Measurements from ENCODE around the gene ENDOU.

ENDOU gene

DNA sequence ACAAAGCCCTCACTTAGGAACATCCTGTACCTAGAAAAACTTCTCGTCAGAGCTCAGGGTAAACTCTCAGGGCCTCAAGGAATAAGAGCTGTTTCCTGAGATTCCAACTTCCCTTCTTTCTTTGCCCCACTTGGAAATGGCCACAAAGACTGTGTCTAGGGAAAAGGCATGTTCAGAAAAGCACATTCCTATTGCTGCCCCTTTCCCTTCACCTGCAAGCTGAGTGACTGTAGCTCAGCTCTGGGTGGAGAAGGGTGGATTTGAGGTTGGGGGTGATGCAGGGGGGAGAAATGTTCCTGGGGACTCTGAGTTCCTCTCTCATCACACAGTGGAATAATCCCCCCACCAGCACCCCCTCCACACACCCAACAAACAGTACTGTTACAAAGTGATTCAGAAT lies 6.8 kb downstream of the ENDOU start:
- ChIA-PET CTCF (interaction anchor here (1.0 to 46.2 kb wide), 11 partner anchors 9 to 127 kb away, joined by 3 to 1524 read pairs (median 18); partner anchors contain the start of genes ENDOU, RAPGEF3 and SLC48A1), POLR2A (interaction anchor here (1.8 kb wide), 1 partner anchor 22 kb away, joined by 4 read pairs; no protein-coding TSS in a partner anchor)
- TF ChIP-seq, protein P1, sequence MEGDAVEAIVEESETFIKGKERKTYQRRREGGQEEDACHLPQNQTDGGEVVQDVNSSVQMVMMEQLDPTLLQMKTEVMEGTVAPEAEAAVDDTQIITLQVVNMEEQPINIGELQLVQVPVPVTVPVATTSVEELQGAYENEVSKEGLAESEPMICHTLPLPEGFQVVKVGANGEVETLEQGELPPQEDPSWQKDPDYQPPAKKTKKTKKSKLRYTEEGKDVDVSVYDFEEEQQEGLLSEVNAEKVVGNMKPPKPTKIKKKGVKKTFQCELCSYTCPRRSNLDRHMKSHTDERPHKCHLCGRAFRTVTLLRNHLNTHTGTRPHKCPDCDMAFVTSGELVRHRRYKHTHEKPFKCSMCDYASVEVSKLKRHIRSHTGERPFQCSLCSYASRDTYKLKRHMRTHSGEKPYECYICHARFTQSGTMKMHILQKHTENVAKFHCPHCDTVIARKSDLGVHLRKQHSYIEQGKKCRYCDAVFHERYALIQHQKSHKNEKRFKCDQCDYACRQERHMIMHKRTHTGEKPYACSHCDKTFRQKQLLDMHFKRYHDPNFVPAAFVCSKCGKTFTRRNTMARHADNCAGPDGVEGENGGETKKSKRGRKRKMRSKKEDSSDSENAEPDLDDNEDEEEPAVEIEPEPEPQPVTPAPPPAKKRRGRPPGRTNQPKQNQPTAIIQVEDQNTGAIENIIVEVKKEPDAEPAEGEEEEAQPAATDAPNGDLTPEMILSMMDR (IDR thresholded peaks at IDR 0.05; ENCODE audit: control extremely low read depth, extremely low read depth, low read depth, missing control alignments), result no peak

DNA sequence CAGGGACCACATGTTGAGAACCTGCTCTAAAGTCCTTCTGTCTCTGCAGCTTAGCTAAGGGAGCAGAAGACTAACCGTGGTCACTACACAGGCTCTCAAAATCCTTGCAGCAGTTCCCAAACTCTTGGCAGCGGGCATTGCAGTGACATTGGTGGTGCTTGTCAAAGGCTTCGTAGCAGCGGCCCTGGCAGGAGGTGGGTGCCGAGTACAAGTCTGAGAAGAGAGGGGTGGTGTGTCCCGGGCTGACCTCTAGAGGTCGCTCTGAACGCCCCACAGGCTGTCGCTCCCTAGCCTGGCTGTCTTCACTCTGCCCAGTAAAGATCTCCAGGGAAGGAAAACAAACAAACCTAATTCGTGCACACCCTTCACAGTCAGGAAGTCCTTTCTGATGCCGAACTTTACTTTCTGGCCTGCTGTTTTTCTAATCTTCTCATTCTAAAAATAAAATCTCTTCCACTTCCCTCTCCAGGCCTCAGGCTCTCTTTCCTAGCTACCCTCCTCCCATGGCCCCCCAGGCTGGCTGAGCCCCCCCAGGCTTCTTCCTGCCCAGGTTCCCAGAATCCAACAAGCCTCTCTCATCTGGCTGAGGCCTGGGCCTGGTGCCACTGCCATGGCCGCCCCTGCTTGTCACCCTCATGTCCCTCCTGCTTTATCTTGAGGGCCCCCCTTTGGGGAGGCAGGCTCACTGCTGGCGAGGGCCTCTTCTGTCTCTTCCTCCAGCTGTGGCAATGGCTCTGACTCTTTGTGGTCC lies 7.7 kb downstream of the ENDOU start:
- TF ChIP-seq, protein P1 (IDR thresholded peaks at IDR 0.05; ENCODE audit: control extremely low read depth, extremely low read depth, low read depth, missing control alignments), result peak; percentile 37
- POLR2A ChIA-PET, result interaction anchor here (1.8 kb wide), 1 partner anchor 23 kb away, joined by 4 read pairs; no protein-coding TSS in a partner anchor
- CTCF ChIA-PET, result interaction anchor here (1.0 to 46.2 kb wide), 15 partner anchors 8 to 128 kb away, joined by 3 to 1524 read pairs (median 4); partner anchors contain the start of genes ENDOU, RAPGEF3, RPAP3 and SLC48A1
- DNase-seq (ENCODE audit: extremely low spot score), result peak; percentile 74

More for the DNA sequence above, 6.8 kb downstream of the ENDOU start:
- DNase-seq (ENCODE audit: extremely low spot score), result no peak

DNA sequence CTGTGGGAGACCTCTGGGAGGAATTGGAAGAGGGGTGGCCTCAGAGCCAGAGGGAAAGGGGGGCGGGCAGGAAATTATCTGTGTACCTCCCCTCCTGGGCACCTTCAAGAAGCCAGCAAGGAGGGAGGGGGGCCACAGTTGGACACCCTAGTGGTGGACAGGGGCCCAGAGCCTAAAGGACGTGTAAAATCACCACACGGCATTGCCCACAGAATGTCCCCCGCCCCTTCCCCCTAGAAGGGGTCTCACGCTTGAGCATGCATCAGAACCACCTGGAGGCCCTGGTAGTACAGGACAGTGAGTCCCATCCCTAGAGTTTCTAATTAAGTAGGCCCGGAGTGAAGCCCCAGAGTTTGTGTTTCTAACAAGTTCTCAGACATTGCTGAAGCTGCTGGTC lies 8.2 kb downstream of the ENDOU start:
- POLR2A ChIA-PET, result interaction anchor here (1.8 kb wide), 1 partner anchor 24 kb away, joined by 4 read pairs; no protein-coding TSS in a partner anchor
- CTCF ChIA-PET, result interaction anchor here (1.0 to 46.2 kb wide), 12 partner anchors 8 to 123 kb away, joined by 3 to 1524 read pairs (median 17); partner anchors contain the start of genes ENDOU, RAPGEF3, RPAP3 and SLC48A1
- DNase-seq (ENCODE audit: extremely low spot score), result no peak
- TF ChIP-seq, protein P1 (IDR thresholded peaks at IDR 0.05; ENCODE audit: control extremely low read depth, extremely low read depth, low read depth, missing control alignments), result no peak

DNA sequence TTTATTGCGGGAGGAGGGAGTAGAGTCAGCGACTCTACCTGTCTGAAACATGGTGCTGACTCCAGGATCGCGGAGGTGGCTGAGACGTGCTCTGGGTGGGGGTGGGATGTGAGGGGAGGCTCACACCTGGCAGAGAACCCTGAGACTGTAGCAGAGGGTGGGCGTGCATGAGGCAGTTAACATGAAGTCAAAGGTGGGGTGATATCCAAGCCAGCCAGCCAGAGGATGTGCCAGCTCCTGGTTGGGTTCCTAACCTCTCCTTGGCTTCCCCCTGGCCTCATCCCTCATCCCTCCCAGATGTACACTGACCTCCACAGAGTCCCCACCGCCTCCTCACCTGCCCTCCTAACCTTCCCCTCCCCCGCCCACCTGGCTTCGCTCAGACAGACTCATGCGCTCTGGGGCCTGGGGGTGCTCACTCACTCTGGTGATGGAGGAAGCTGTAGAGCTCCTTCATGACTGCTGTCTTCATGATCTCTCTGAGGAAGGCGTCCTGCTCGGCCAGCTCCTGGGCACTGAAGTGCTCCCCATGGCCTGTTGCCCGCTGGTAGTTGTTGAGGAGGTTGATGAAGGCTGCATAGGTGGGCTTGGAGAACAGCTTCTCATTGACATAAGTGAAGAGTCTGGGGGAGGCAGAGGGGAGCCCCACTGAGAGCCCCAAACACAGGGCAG lies 9.3 kb downstream of the ENDOU start:
- POLR2A ChIA-PET, result no interaction called here
- TF ChIP-seq, protein P1 (IDR thresholded peaks at IDR 0.05; ENCODE audit: control extremely low read depth, extremely low read depth, low read depth, missing control alignments), result no peak
- CTCF ChIA-PET, result interaction anchor here (0.8 to 46.2 kb wide), 19 partner anchors 9 to 234 kb away, joined by 3 to 1524 read pairs (median 7); partner anchors contain the start of genes ENDOU, RAPGEF3, RPAP3 and SLC48A1
- DNase-seq (ENCODE audit: extremely low spot score), result no peak

DNA sequence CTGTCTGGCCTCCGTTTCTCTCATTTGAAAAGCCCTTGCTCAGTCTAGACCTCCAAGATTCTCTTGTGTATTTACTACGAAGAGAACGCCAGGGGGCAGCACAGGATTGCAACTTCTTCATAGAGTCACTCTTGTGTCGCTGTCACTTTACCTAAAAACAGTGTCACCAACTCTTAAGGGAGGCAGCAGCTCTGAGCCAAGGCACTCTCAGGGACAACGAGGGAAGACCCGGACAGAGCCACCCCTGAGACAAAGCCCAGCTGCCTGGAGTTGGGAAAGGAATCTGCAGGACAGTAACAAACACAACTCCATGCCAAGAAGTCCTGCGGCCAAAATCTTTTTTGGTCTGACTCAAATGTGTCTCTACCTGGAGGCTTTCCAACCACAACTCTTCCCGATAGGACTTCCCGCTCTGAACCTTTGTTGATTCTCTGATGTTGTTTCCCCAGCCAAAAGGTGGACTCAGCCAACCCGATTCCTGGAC lies 9.9 kb downstream of the ENDOU start:
- POLR2A ChIA-PET, result no interaction called here
- DNase-seq (ENCODE audit: extremely low spot score), result peak; percentile 77
- CTCF ChIA-PET, result interaction anchor here (0.6 to 46.2 kb wide), 19 partner anchors 9 to 444 kb away, joined by 3 to 1524 read pairs (median 7); partner anchors contain the start of genes ENDOU, HDAC7, RAPGEF3 and RPAP3

More for the DNA sequence above, 9.9 kb downstream of the ENDOU start:
- TF ChIP-seq, protein P1 (IDR thresholded peaks at IDR 0.05; ENCODE audit: control extremely low read depth, extremely low read depth, low read depth, missing control alignments), result peak; percentile 83

Data from GM10248 (cell line).